Upper lobe of right lung (tissue), 1 donor: ENCODE measurements around the gene SDHAF3. TPM values are rescaled to one million over a fixed set of nuclear protein-coding genes. Genes with fewer than 3 reads are reported as not detected.
"Not testable (repeated sequence)": the region's sequence is repeated elsewhere in the genome, so short reads cannot be mapped to it uniquely, and the experiment has no call there.

Experiments
- ATAC-seq: fragments of 200-7000 bp; cut with Tn5 transposase; one replicate; pipeline ENCODE4 v1.9.1; 2020; ENCODE audit warnings: mild to moderate bottlenecking, moderate library complexity
- DNase-seq: peaks from one replicate; pipeline ENCODE4 v3.0.0-alpha.2; 2020
- H3K27ac ChIP-seq: fragments of 200-600 bp; one replicate; pipeline ENCODE4 v1.8.0; 2022
- H3K27me3 ChIP-seq: fragments of 200-600 bp; one replicate; pipeline ENCODE4 v1.8.0; 2022; ENCODE audit warnings: mild to moderate bottlenecking
- H3K36me3 ChIP-seq: fragments of 200-600 bp; one replicate; pipeline ENCODE4 v1.8.0; 2022
- H3K4me1 ChIP-seq: fragments of 200-600 bp; one replicate; pipeline ENCODE4 v1.8.0; 2022
- H3K4me3 ChIP-seq: fragments of 200-600 bp; one replicate; pipeline ENCODE4 v1.8.0; 2022; ENCODE audit warnings: mild to moderate bottlenecking
- H3K9me3 ChIP-seq: fragments of 200-600 bp; one replicate; pipeline ENCODE4 v1.8.0; 2022
- intact Hi-C: fragments of 100-400 bp; cut with DNase I; formaldehyde crosslinking; loops from one replicate; pipeline ENCODE4 v1.11.0; 2022
- total RNA-seq: library from RNA; stranded (reverse); fragmentation: NEBNext Ultra II Directional; extraction: Animal tissue kit (Norgen Biotek cat#: 25700); gene quantifications from one replicate; pipeline ENCODE4 v1.2.1, GENCODE V29; 2021
- TF ChIP-seq, protein P1 (sequence below): fragments of 200-600 bp; IDR thresholded peaks from one replicate; pipeline ENCODE4 v1.8.0; 2022; ENCODE audit warnings: antibody characterized with exemption
- donor health status: DM: no; HTN: yes; CAD: no; lungs with severe emphysema.

The SDHAF3 gene
- total RNA-seq, 1 donor from 2014 or later, result 10.0 TPM

GRCh38 chr7:97155897-97156418 is 38.5 kb downstream of the SDHAF3 start:
- intact Hi-C loops, result no loop called here

GRCh38 chr7:97159984-97160383 is 42.5 kb downstream of the SDHAF3 start:
- DNase-seq, H3K27me3 ChIP-seq, H3K27ac ChIP-seq, ATAC-seq, H3K36me3 ChIP-seq, H3K4me3 ChIP-seq, intact Hi-C loops, H3K9me3 ChIP-seq, H3K4me1 ChIP-seq: not testable (repeated sequence)

More at GRCh38 chr7:97155897-97156418, 38.5 kb downstream of the SDHAF3 start:
- TF ChIP-seq, protein P1, sequence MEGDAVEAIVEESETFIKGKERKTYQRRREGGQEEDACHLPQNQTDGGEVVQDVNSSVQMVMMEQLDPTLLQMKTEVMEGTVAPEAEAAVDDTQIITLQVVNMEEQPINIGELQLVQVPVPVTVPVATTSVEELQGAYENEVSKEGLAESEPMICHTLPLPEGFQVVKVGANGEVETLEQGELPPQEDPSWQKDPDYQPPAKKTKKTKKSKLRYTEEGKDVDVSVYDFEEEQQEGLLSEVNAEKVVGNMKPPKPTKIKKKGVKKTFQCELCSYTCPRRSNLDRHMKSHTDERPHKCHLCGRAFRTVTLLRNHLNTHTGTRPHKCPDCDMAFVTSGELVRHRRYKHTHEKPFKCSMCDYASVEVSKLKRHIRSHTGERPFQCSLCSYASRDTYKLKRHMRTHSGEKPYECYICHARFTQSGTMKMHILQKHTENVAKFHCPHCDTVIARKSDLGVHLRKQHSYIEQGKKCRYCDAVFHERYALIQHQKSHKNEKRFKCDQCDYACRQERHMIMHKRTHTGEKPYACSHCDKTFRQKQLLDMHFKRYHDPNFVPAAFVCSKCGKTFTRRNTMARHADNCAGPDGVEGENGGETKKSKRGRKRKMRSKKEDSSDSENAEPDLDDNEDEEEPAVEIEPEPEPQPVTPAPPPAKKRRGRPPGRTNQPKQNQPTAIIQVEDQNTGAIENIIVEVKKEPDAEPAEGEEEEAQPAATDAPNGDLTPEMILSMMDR, result no peak
- H3K9me3 ChIP-seq, result no peaks in the 10 kb centered on the region
- DNase-seq (no peak), ATAC-seq (no peak)
- H3K4me3 ChIP-seq, result no peak overlapping the region
- no peak overlapping the region for H3K27ac ChIP-seq
- H3K27me3 ChIP-seq, result no peaks in the 10 kb centered on the region
- H3K36me3 ChIP-seq, result no peaks in the 10 kb centered on the region
- H3K4me1 ChIP-seq, result no peaks in the 10 kb centered on the region

GRCh38 chr7:97161609-97162008 is 44.1 kb downstream of the SDHAF3 start:
- H3K4me1 ChIP-seq, intact Hi-C loops, H3K36me3 ChIP-seq, H3K27ac ChIP-seq, DNase-seq, H3K27me3 ChIP-seq, H3K9me3 ChIP-seq, ATAC-seq, H3K4me3 ChIP-seq: not testable (repeated sequence)

GRCh38 chr7:97166308-97166707 is 48.8 kb downstream of the SDHAF3 start:
- no peak for DNase-seq
- Histone ChIP-seq H3K4me1 (no peaks in the 10 kb centered on the region), H3K36me3 (no peaks in the 10 kb centered on the region), H3K27ac (no peak overlapping the region), H3K27me3 (no peaks in the 10 kb centered on the region), H3K4me3 (no peak overlapping the region), H3K9me3 (no peaks in the 10 kb centered on the region)
- TF ChIP-seq, protein P1, result no peak
- no peak for ATAC-seq
- intact Hi-C loops, result no loop called here

- no peaks in the 10 kb centered on the region for H3K4me1 ChIP-seq
- intact Hi-C loops, result no loop called here
- DNase-seq (no peak), ATAC-seq (no peak)
- TF ChIP-seq, protein P1, result no peak
- no peaks in the 10 kb centered on the region for H3K9me3 ChIP-seq
- H3K4me3 ChIP-seq, result no peak overlapping the region
- H3K27ac ChIP-seq, result no peak overlapping the region
- H3K27me3 ChIP-seq, result no peaks in the 10 kb centered on the region
- no peaks in the 10 kb centered on the region for H3K36me3 ChIP-seq
Measured at GRCh38 chr7:97167176-97167575, 49.7 kb downstream of the SDHAF3 start.

DNA sequence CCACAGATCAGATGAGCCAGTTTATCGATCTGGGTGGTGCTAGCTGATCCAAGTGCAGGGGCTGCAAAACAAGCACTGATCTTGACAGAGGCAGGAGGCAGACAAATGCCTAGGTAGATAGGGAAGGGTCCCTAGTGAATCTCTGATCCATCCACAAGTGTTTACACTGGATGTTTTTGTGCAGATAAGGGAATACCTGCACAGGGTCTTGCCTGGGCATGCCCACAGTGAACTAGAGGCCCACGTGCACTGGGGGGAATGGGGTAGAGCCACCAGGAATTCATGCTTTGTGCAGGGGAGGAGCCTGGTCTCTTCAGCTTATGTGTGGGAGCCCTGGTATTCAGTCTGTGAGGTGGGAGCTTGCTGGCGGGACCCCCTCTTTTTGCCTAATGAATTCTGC is 50.3 kb downstream of the SDHAF3 start:
- Histone ChIP-seq H3K9me3 (no peaks in the 10 kb centered on the region), H3K27me3 (no peaks in the 10 kb centered on the region), H3K4me1 (no peaks in the 10 kb centered on the region), H3K27ac (no peak overlapping the region), H3K36me3 (no peaks in the 10 kb centered on the region), H3K4me3 (no peak overlapping the region)
- TF ChIP-seq, protein P1, result no peak
- DNase-seq, result no peak
- ATAC-seq, result no peak
- intact Hi-C loops, result no loop called here

DNA sequence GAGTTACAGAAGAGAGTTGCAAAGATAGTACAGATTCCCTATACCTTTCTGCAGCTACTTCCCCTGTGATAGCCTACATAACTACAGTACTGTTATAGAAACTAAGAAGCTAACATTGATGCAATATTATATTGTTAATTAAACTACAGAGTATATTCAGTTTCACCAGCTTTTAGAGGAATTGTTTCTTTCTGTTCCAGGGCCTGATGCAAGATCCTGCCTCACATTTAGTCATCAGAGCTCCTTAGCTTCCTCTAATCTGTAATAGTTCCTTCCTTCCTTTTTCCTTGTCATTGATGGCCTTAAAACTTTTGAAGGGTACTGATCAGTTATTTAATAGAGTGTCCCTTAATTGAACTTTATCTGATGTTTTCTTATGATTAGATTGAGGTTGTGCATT is 56.8 kb downstream of the SDHAF3 start:
- no peaks in the 10 kb centered on the region for H3K4me1 ChIP-seq
- ATAC-seq (peak; percentile 65), DNase-seq (no peak)
- H3K4me3 ChIP-seq, result no peak overlapping the region
- TF ChIP-seq, protein P1, result no peak
- H3K36me3 ChIP-seq, result no peaks in the 10 kb centered on the region
- intact Hi-C loops, result no loop called here
- H3K27me3 ChIP-seq, result no peaks in the 10 kb centered on the region
- H3K27ac ChIP-seq, result no peak overlapping the region
- H3K9me3 ChIP-seq, result no peaks in the 10 kb centered on the region
